ENCODE results near the gene NPHS1.
"Not testable (repeated sequence)": the region's sequence is repeated elsewhere in the genome, so short reads cannot be mapped to it uniquely, and the experiment has no call there.

Gene NPHS1

GRCh38 chr19:35852029-35852780, at the start of gene NPHS1:
Gene NPHS1, minus strand, starts transcription at chr19:35852504. Its CDS starts 667 bp downstream, at chr19:35851837.
- no peak for DNase-seq

- DNase-seq, result peak in 2 of 3 donors; percentile 61 to 70
Observed at GRCh38 chr19:35901055-35901644, 48.8 kb upstream of the NPHS1 start.

- DNase-seq, result peak; percentile 87 to 95 (median 92)
Observed at GRCh38 chr19:35899547-35900214, 47.4 kb upstream of the NPHS1 start.

GRCh38 chr19:35898499-35898809, 46.1 kb upstream of the NPHS1 start:
- DNase-seq, result no peak

GRCh38 chr19:35897706-35898451, 45.6 kb upstream of the NPHS1 start:
- no peak for DNase-seq

- DNase-seq, result no peak
Observed at GRCh38 chr19:35896643-35897040, 44.3 kb upstream of the NPHS1 start.

GRCh38 chr19:35895911-35896642, 43.8 kb upstream of the NPHS1 start:
- no peak for DNase-seq

GRCh38 chr19:35894342-35894741, 42.0 kb upstream of the NPHS1 start:
- no peak for DNase-seq

- not testable (repeated sequence) for DNase-seq
Observed at GRCh38 chr19:35891819-35892218, 39.5 kb upstream of the NPHS1 start.

- DNase-seq, result no peak
Observed at GRCh38 chr19:35890113-35890650, 37.9 kb upstream of the NPHS1 start.

GRCh38 chr19:35889370-35890112, 37.2 kb upstream of the NPHS1 start:
- no peak for DNase-seq

GRCh38 chr19:35888398-35888797, 36.1 kb upstream of the NPHS1 start:
- DNase-seq, result no peak

GRCh38 chr19:35887197-35887596, 34.9 kb upstream of the NPHS1 start:
- no peak for DNase-seq

GRCh38 chr19:35885904-35886303, 33.6 kb upstream of the NPHS1 start:
- DNase-seq, result no peak

GRCh38 chr19:35885225-35885738, 33.0 kb upstream of the NPHS1 start:
- no peak for DNase-seq

GRCh38 chr19:35883882-35884281, 31.6 kb upstream of the NPHS1 start:
- no peak for DNase-seq

- peak; percentile 64 to 86 (median 79) for DNase-seq
Observed at GRCh38 chr19:35882114-35882832, 30.0 kb upstream of the NPHS1 start.

GRCh38 chr19:35879770-35880317, 27.5 kb upstream of the NPHS1 start:
- DNase-seq, result peak; percentile 95 to 99 (median 98)

- DNase-seq, result no peak
Observed at GRCh38 chr19:35879068-35879467, 26.8 kb upstream of the NPHS1 start.

GRCh38 chr19:35874392-35874930, 22.2 kb upstream of the NPHS1 start:
- DNase-seq, result no peak
